NCI-H510A treated with DMSO at 0.1 percent for 48 hours (cell line): ENCODE results near the gene FAM83E.
"Not testable (repeated sequence)": the region's sequence is repeated elsewhere in the genome, so short reads cannot be mapped to it uniquely, and the experiment has no call there.

Experiments used
- DNase-seq: peaks from one replicate; lab custom pipeline; 2025; lab: John Stamatoyannopoulos, UW

Gene FAM83E

GRCh38 chr19:48614436-48615230, at the start of gene FAM83E:
Gene FAM83E (minus strand): TSS chr19:48615076. CDS start chr19:48613372, 1,704 bp downstream.
- DNase-seq = peak; percentile 76

GRCh38 chr19:48664476-48664875, 49.6 kb upstream of the FAM83E start:
- DNase-seq = no peak

- no peak for DNase-seq
These were observed 48.8 kb upstream of the FAM83E start for GRCh38 chr19:48663667-48664066.

GRCh38 chr19:48661711-48662090, 46.8 kb upstream of the FAM83E start:
- DNase-seq = no peak

- peak; percentile 54 for DNase-seq
These were observed 46.2 kb upstream of the FAM83E start for GRCh38 chr19:48660852-48661710.

GRCh38 chr19:48659768-48660167, 44.9 kb upstream of the FAM83E start:
- no peak for DNase-seq

GRCh38 chr19:48658483-48658882, 43.6 kb upstream of the FAM83E start:
- DNase-seq = no peak

- not testable (repeated sequence) for DNase-seq
These were observed 43.0 kb upstream of the FAM83E start for GRCh38 chr19:48657828-48658227.

- no peak for DNase-seq
These were observed 42.1 kb upstream of the FAM83E start for GRCh38 chr19:48656840-48657474.

GRCh38 chr19:48654299-48655059, 39.6 kb upstream of the FAM83E start:
- DNase-seq = no peak

GRCh38 chr19:48651683-48652048, 36.8 kb upstream of the FAM83E start:
- no peak for DNase-seq

GRCh38 chr19:48650974-48651682, 36.3 kb upstream of the FAM83E start:
- DNase-seq = no peak

- DNase-seq = no peak
These were observed 33.3 kb upstream of the FAM83E start for GRCh38 chr19:48648134-48648533.

GRCh38 chr19:48646722-48647216, 31.9 kb upstream of the FAM83E start:
- no peak for DNase-seq

GRCh38 chr19:48646001-48646721, 31.3 kb upstream of the FAM83E start, which contains the start of gene CA11:
Gene CA11 (minus strand): TSS chr19:48646187. CDS start chr19:48645632, 555 bp downstream.
- DNase-seq = peak; percentile 92

GRCh38 chr19:48645620-48646000, 30.7 kb upstream of the FAM83E start:
- DNase-seq = no peak

- peak; percentile 73 for DNase-seq
These were observed 30.2 kb upstream of the FAM83E start for GRCh38 chr19:48644839-48645619.

- no peak for DNase-seq
These were observed 29.5 kb upstream of the FAM83E start for GRCh38 chr19:48644355-48644754.

GRCh38 chr19:48642862-48643261, 28.0 kb upstream of the FAM83E start:
- no peak for DNase-seq
